ENCODE data around the gene ARHGAP24. TPM values are rescaled to one million over a fixed set of nuclear protein-coding genes. Genes with fewer than 3 reads are reported as not detected.

The ARHGAP24 gene
- total RNA-seq, 2 experiments from 2014 or later: 0.30 to 0.53 TPM

DNA sequence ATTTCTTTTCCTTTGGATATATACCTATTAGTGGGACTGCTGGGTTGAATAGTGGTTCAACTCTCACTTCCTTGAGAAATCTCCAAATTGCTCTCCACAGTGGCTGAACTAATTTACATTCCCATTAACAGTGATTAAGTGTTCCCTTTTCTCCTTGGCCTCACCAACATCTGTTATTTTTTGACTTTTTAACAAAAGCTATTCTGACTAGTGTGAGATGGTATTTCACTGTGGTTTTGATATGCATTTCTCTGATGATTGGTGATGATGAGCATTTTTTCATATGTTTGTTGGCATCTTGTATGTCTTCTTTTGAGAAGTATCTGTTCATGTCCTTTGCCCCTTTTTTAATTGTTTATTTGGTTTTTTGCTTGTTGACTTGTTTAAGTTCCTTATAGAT, 471.9 kb downstream of the ARHGAP24 start:
- H3K27me3 Mint-ChIP-seq: no peaks in the 10 kb centered on the region
- no peak for TF ChIP-seq CTCF (IDR thresholded peaks at IDR 0.05)
- Histone ChIP-seq H3K9me3 (ENCODE audit: control insufficient read depth in 1 of 2, insufficient read depth in 1 of 2, low read length in 2 of 2) (peaks cover 0 to 5% of the 10 kb centered on the region in 2 experiments), H3K36me3 (ENCODE audit: insufficient read depth, low read length) (no peaks in the 10 kb centered on the region), H3K4me3 (ENCODE audit: low read length) (no peak overlapping the region), H3K27ac (ENCODE audit: low read depth in 1 of 2, low read length in 2 of 2) (no peak overlapping the region), H3K27me3 (ENCODE audit: control insufficient read depth in 1 of 2, insufficient read depth in 2 of 2, low read length in 2 of 2) (no peaks in the 10 kb centered on the region), H3K4me1 (ENCODE audit: insufficient read depth, low read length) (no peaks in the 10 kb centered on the region)
- ATAC-seq (ENCODE audit: poor library complexity) (no peak), DNase-seq (no peak)
- no peak overlapping the region for H3K4me3 Mint-ChIP-seq
- H3K36me3 Mint-ChIP-seq (ENCODE audit: low read depth): no peaks in the 10 kb centered on the region
- intact Hi-C loops (cut with DNase I, micrococcal nuclease): no loop called here
- H3K27ac Mint-ChIP-seq: no peak overlapping the region
- CTCF ChIA-PET: no interaction called here
- no peaks in the 10 kb centered on the region for H3K9me3 Mint-ChIP-seq
- no peaks in the 10 kb centered on the region for H3K4me1 Mint-ChIP-seq (ENCODE audit: low read depth)
- POLR2A ChIA-PET: no interaction called here

GRCh38 chr4:85951099-85951498, 476.1 kb downstream of the ARHGAP24 start:
- Mint-ChIP-seq H3K4me1 (ENCODE audit: low read depth) (no peaks in the 10 kb centered on the region), H3K9me3 (no peaks in the 10 kb centered on the region), H3K4me3 (no peak overlapping the region), H3K36me3 (ENCODE audit: low read depth) (no peaks in the 10 kb centered on the region), H3K27ac (no peak overlapping the region), H3K27me3 (no peaks in the 10 kb centered on the region)
- TF ChIP-seq CTCF (IDR thresholded peaks at IDR 0.05): no peak
- no peak for DNase-seq
- no peak overlapping the region for H3K27ac ChIP-seq (ENCODE audit: low read depth in 1 of 2, low read length in 2 of 2)
- intact Hi-C loops (cut with DNase I, micrococcal nuclease): no loop called here
- no peaks in the 10 kb centered on the region for H3K4me1 ChIP-seq (ENCODE audit: insufficient read depth, low read length)
- no peaks in the 10 kb centered on the region for H3K27me3 ChIP-seq (ENCODE audit: control insufficient read depth in 1 of 2, insufficient read depth in 2 of 2, low read length in 2 of 2)
- ATAC-seq (ENCODE audit: poor library complexity): no peak
- POLR2A ChIA-PET: no interaction called here
- no peaks in the 10 kb centered on the region for H3K36me3 ChIP-seq (ENCODE audit: insufficient read depth, low read length)
- H3K9me3 ChIP-seq (ENCODE audit: control insufficient read depth in 1 of 2, insufficient read depth in 1 of 2, low read length in 2 of 2): no peaks in the 10 kb centered on the region
- no peak overlapping the region for H3K4me3 ChIP-seq (ENCODE audit: low read length)
- CTCF ChIA-PET: no interaction called here

DNA sequence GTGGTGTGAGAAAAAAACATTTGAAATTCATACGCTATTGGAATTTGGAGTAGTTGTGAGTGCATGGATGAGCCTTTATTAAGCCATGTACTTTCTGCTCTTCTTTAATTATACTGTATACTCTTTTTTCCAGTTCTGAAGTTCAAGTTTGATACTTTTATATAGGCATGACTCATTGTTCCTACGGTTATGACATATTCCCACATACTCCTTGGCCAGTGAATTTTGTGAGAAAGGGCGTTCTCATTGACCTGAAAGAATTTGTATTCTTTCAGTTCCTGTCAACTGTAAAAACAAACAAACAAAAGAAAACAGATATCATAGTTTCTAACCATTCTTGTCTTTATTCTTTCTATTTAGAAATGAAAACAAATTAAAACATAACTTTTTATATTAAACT, 477.6 kb downstream of the ARHGAP24 start:
- no peaks in the 10 kb centered on the region for H3K36me3 ChIP-seq (ENCODE audit: insufficient read depth, low read length)
- intact Hi-C loops (cut with DNase I, micrococcal nuclease): no loop called here
- H3K27me3 Mint-ChIP-seq: no peaks in the 10 kb centered on the region
- ChIA-PET POLR2A (no interaction called here), CTCF (no interaction called here)
- H3K9me3 ChIP-seq (ENCODE audit: control insufficient read depth in 1 of 2, insufficient read depth in 1 of 2, low read length in 2 of 2): peaks cover 0 to 5% of the 10 kb centered on the region in 2 experiments
- H3K4me3 Mint-ChIP-seq: no peak overlapping the region
- H3K4me1 ChIP-seq (ENCODE audit: insufficient read depth, low read length): no peaks in the 10 kb centered on the region
- H3K4me3 ChIP-seq (ENCODE audit: low read length): no peak overlapping the region
- no peaks in the 10 kb centered on the region for H3K4me1 Mint-ChIP-seq (ENCODE audit: low read depth)
- DNase-seq (no peak), ATAC-seq (ENCODE audit: poor library complexity) (no peak)
- no peaks in the 10 kb centered on the region for H3K9me3 Mint-ChIP-seq
- H3K27me3 ChIP-seq (ENCODE audit: control insufficient read depth in 1 of 2, insufficient read depth in 2 of 2, low read length in 2 of 2): no peaks in the 10 kb centered on the region
- H3K27ac ChIP-seq (ENCODE audit: low read depth in 1 of 2, low read length in 2 of 2): no peak overlapping the region
- H3K27ac Mint-ChIP-seq: no peak overlapping the region
- no peak for TF ChIP-seq CTCF (IDR thresholded peaks at IDR 0.05)
- H3K36me3 Mint-ChIP-seq (ENCODE audit: low read depth): no peaks in the 10 kb centered on the region

All from CD4-positive, alpha-beta T cell (primary cell).